ELF-1 (cell line): Measurements from ENCODE around the gene SNRPD3.
A peak's percentile ranks its signal among the peaks of the same experiment; 100 is the strongest.
"Not testable (repeated sequence)": the region's sequence is repeated elsewhere in the genome, so short reads cannot be mapped to it uniquely, and the experiment has no call there.

Experiments
- DNase-seq: peaks from one replicate; pipeline ENCODE4 v3.0.0-alpha.2; 2016; ENCODE audit warnings: low read depth, low spot score

The SNRPD3 gene

GRCh38 chr22:24555165-24556039 is at the start of gene SNRPD3:
TSS of gene SNRPD3 (plus strand) at chr22:24555999. CDS start at chr22:24557675, 1,676 bp downstream.
- peak; percentile 99 for DNase-seq

DNA sequence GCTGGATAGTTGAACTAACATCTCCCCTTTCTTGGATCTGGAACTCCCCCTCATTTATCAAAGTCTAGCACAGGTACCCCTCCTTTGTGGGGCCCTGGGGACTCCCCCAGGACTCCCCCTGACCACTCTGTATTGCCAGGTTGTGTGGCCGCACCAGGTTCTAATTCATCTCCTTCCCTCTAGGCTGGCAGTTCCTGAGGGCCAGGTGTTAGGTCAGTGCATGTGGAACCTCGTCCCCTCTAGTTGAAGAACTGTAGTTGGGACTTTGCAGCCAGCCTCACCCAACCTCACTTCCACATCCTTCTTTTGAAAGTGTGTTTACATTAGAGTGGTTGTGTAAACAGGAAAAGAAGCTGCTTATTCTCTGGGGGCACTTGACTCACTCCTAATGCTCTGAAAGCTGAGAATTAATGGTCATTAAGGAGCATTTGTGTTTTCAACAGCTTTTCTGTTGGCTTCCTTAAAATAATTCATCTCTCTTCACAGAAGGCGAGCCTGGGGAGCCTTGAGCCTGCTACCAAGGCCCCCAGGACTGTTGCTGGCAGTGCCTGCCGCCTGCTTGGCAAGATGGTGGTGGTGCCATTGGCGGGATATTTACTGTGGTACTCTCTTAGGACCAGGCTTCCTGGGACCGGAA is 48.9 kb upstream of the SNRPD3 start:
- peak; percentile 43 for DNase-seq

GRCh38 chr22:24507716-24508115 is 48.1 kb upstream of the SNRPD3 start:
- DNase-seq, result peak; percentile 40

GRCh38 chr22:24510637-24511625 is 44.9 kb upstream of the SNRPD3 start:
- no peak for DNase-seq

DNA sequence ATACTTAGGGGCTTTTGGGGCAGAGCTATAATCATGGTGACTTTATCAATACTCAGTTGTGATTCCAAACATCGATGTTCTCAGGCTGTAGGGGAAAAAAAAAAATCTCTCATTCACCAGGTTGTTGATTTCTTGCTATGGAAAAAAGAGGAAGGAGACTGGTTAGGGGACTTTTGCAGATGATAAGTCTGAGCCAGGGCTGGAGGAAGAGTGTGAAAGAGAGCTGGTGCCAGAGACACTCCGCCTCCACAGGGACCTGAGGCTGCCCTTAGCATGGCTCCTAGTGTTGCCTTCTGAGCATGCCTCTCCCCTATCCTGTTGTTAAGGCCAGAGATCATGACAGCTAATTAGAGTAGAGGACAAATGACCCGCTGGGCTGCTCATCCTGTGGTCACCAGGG is 43.8 kb upstream of the SNRPD3 start:
- DNase-seq, result no peak

DNA sequence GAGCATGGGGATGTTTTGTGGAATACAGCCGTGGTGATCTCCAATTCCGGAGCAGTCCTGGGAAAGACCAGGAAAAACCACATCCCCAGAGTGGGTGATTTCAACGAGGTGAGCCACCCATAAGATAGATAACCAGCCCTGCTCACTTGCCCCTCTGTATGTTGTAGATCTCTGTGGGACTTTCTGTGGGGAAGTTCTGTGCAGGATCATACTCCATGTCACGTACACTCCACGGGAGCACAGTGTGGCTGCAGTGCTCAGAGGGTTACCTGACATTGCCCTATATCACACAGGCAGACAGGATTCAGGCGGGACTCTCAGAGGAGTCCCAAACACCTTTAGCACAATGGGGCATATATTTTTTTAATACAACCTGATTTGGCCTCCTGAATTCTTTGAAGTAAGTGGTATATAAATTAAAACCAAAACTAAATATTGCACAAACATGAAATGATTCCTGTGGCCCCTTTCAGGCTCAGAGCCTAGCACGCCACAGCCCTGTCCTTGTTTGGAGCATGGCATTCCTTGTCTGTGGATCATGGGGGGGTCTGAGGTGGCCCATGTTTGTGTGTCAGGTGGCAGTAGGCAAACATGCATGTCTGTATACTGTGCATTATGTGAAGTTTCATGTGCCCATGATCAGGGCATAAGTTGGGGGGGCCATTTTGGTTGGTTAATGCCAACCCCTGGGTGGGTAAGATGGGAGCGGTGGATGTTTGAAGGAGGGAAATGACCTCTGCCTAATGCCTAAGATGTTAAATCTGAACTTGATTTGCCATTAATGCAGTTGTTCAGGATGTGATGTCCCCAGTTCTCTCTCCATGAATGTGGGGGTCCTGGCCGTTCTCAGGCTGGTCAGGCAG is 42.2 kb upstream of the SNRPD3 start:
- DNase-seq, result no peak

GRCh38 chr22:24514241-24515026 is 41.4 kb upstream of the SNRPD3 start:
- no peak for DNase-seq

GRCh38 chr22:24515027-24515338 is 40.8 kb upstream of the SNRPD3 start:
- DNase-seq, result no peak

- DNase-seq, result no peak
Measured at GRCh38 chr22:24516301-24516737, 39.5 kb upstream of the SNRPD3 start.

GRCh38 chr22:24517446-24517845 is 38.4 kb upstream of the SNRPD3 start:
- DNase-seq, result no peak

DNA sequence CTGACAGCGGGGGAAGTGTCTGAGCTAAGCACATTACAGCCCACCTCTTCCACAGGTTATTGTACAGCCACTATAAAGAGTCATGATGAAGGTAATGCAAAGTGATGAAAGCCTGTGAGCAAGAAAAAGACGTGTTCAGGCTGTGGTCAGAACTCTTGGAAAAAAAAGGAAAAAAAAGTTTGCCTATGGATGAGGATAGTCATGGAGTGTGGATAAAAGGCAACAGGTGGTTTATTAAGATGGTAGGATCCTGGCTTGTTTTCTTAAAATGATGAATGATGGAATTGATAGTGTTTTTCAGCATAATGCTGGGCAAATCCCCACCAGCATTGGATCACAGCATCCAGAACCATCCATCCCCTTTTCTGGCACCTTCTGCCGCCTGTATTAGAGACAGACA is 37.6 kb upstream of the SNRPD3 start:
- no peak for DNase-seq

- DNase-seq, result no peak
Measured at GRCh38 chr22:24518771-24519485, 36.9 kb upstream of the SNRPD3 start.

DNA sequence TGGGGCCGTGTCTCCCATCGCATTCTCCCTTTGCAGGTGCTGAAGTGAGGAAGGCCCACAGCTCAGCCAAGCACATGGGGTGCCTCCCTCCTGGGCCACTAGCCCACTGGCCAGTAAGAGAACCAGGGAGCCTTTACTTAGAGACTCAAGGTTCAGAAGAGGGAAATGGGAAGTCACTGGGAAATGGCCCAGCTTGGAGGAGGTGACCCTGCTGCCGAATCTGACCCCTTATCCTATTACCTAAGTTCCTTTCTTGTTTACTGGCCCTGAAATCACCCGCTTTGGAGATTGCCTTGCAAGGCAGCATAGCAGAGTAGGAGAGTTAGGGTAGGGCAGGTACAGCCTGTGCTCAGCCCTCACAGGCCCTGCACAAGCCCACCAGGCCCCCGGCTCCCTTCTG is 36.3 kb upstream of the SNRPD3 start:
- no peak for DNase-seq

GRCh38 chr22:24521791-24522245 is 34.0 kb upstream of the SNRPD3 start:
- peak; percentile 89 for DNase-seq

- DNase-seq, result no peak
Measured at GRCh38 chr22:24523873-24524272, 31.9 kb upstream of the SNRPD3 start.

DNA sequence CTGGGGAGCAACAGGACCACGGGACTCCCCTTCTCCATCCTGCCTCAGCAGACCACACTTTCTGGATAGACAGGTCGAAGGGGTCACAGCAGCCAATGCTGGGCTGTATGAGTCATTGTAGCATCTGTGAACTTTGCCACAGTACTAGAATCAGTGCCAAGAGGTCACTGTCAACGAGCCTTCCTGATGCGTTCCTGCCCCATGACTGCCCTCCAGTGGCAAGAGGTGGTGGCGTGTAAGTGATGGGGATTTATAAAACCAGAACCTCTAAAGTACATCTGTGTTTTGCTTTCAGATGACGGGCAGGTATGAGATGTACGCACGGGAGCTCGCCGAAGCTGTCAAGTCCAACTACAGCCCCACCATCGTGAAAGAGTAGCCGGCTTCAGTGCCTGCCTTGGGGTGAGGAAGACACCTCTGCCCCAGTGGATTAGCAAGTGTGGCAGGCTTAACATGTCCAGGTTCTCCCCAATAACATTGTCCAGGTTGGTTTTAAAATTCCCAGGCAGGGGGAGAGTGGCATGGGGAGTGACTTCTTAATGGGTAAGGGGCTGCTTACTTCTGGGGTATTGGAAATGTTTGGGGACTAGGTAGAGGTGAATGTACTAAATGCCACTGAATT is 30.3 kb upstream of the SNRPD3 start:
- DNase-seq, result peak; percentile 89

GRCh38 chr22:24526191-24526590 is 29.6 kb upstream of the SNRPD3 start:
- DNase-seq, result peak; percentile 18

GRCh38 chr22:24529898-24530297 is 25.9 kb upstream of the SNRPD3 start:
- no peak for DNase-seq

DNA sequence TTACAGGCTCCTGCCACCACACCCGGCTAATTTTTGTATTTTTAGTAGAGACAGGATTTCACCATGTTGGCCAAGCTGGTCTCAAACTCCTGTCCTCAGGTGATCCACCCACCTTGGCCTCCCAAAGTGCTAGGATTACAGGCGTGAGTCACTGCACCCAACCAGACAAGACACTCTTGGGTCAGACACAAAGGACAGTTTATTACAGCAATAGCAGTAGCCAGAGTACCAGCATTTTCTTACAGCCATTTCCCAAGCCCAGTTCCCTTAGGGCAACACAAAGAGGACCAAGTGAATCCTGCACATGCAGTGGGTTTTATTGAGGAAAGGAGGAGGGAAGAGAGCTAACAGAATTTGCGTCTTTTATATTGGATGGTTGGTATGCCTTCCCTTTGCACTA is 24.8 kb upstream of the SNRPD3 start:
- not testable (repeated sequence) for DNase-seq
